GM18502 (cell line): ENCODE data around the gene CCDC66.

Source experiments
- ATAC-seq: cut with Tn5 transposase; IDR thresholded peaks from one replicate; pipeline ENCODE4 v1.9.1; 2021; ENCODE audit warnings: mild to moderate bottlenecking; ENCODE audit not compliant: unreplicated experiment, poor library complexity

CCDC66 gene

DNA sequence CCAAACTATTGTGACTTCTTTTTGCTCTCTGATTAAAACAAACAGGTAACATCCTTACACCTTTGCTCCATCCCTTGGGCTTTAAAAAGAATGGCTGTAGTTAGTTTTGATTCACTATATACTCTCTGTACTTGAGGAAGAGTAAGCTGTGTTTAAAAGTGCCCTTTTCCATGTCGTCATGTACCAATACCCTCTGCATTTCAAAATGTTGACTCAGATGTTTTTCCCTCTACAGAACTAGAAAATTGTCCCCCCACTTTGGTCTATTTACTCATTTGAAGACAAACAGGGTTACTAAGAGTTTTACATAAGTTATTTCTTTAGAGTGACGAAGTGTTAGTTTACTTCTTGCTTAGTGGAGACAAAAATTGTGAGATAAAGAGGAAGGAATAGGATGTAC, 63.4 kb downstream of the CCDC66 start:
- no peak for ATAC-seq

DNA sequence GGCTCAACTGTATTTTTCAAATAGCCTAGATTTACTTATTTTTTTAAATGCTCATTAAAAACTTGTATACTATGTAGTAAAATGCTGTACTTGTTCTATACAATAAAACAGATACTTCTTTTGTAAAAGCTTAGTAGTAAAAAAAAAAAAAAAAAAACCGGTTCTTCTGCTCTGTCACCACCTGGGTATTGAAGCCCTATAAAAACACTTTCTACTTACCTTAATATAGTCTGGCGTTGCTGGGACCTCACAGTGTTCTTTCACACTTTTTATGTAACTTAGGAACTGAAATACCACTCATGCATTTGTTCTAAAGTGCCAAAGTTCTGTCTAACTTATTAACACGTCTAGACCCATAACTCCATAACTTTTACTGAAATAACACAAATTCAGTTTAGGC, 64.7 kb downstream of the CCDC66 start:
- no peak for ATAC-seq

DNA sequence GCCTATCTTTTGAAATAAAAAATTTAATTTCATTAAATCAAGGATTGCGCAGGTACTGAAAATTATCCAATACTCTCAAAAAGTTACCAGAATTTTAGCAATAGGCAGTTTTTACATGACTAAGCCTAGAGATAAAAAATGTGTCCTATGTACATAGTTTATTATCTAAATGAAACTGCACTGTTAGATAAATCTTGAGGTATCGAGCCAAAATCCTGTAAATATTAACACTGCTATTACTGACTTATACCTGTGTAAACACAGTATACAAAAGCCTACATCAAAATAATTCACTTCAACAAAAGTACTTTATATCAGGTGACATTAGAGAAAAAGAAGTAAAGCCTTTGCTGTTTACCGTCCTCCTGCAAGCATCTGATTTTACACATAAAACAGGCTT, 65.4 kb downstream of the CCDC66 start:
- ATAC-seq = no peak

DNA sequence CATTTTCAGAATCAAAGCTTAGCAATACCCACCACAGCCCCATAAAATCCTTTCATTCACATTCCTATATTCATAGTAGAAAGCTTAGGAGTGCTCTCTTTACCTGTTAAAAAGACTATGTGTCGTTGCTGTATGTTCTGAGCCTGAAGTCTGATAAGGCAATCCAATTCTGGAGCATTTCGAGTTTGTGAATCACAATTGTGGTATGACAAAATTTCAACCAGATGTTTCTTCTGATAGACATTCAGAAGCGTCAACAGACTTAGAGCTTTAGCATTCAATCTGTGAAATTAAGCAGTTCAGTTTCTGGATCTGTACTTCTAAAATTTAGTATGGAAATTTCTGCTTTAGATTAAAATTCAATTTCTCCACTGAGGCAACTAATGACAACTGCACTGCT, 67.8 kb downstream of the CCDC66 start:
- ATAC-seq = no peak

DNA sequence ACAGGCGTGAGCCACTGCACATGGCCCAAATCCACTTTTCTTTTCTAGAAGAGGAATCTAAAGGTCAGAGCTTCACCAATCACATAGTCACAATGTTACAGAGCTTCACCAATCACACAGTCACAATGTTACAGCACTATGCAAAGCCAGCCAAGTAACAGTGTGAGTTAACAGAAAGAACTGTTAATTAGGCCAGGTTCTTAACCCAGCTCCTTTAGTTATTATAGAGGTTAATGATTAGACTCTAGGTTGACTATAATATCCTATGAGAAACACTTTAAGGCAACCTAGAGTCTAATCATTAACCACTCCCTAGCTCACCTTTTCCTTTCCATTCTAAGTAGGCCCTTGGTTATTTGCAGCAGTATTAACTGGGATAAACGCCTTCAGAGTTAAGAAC, 72.1 kb downstream of the CCDC66 start:
- no peak for ATAC-seq

DNA sequence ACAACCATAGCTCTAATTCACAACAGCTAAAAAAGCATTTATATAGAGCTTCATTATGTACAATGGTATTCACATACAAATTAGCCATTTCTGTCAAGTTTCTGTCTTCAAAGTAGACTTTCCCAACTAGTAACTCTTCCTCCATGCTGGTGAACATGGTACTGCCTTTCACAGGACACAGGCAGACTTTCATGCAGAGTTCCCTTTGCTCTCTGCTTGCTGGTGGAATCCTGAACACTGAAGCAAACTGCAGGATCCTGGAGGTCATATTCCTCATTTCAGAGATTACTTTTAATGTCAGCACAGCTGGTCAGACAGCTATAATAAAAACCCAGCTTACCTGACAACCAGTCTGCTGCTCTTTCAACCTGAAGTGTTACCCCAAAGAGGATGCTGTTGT, 72.5 kb downstream of the CCDC66 start:
- no peak for ATAC-seq

DNA sequence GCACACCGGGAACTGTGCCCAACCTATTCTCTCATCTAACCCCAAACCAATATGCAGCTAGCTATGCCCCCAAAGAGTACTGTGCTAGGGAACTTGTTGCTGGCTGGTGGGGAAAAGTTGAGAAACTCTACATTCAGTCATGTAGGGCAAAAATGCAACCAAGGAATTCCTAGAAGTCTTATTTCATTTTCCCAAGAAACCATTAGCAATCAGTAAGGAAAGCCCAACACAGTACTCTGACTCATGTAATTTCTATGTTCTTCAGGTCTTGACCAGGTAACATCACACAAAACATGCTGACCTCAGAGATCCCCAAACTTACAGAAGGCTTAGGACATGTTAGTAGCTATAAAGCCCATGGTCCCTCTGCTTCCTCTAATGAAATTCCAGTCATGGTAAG, 74.0 kb downstream of the CCDC66 start:
- ATAC-seq = no peak

DNA sequence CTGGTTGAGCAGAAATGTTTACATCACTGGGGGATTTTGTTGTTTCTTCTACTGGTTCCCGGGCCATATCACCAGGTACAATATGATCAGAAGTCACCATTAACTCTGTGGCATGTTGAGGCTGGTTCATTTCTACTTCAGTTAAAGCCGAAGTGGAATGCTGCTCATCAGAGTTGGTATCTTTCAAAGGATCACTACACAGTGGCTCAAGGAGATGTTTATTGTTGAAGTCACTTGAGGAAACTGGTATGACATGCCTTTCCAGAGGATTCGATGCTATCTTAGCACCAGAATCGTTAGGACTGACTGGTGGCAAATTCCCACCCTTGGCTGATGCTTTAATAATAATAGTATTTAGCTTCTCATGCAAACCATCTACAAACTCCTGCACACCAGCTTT, 76.2 kb downstream of the CCDC66 start:
- no peak for ATAC-seq

DNA sequence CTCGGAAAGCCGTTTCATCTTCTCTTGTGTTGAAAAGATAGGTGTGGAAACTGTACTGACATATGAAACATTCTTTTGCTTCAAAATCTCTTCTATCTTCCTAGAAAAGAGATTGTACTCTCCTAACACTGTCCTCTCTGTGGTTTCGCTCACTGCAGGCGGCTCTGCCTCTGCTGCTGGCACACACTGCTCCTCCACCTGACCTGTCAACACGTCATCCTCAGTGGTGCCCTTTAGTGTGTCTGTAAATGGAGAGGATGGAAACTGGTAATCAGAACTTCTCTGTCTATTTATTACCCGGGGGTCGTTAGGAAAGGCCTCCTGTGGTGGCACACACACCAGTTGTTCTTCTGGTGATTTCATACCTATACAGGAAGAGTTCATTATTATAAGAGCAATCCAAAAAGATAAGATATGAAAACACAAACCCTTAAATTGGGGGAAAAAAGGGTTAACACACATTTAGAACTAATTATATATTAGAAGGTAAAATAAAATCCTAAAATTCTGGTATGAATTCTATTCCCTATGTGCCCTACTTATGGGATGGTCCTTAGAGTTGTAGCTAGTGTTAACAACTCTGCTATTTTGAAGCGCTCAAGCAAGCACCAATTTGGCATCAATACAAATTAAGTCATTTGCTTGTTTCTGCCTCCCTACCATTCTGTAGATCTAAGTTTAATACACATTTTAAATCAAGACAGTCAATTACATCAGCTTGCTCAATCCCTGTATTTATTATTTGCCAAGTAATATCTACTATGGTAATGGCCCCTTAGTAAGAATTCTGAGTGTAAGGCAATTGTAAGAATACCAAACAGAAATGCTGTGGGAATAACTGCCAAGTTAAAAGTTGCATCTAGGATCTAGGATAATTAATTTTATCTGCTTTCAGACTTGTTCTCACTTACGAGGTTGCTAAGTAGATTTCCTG, 76.9 kb downstream of the CCDC66 start:
- ATAC-seq = no peak

DNA sequence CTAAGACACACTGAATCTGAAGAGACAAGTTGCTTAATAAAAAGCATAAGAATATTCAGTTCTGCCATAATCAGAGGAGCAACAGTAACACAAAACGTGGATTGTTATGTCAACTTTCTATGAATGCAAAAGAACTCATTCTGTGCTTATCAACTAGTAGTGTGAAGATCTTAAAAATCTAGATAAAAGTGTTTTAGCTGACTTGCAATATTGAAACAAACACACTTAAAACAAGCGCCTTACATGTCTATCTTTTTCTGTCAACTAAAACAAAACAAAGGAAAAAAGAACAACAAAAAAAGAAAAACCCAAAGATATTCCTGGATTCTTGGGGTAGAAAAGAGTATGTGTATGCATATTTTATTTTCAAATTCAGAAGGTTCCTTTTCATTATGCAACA, 88.4 kb downstream of the CCDC66 start:
- no peak for ATAC-seq

DNA sequence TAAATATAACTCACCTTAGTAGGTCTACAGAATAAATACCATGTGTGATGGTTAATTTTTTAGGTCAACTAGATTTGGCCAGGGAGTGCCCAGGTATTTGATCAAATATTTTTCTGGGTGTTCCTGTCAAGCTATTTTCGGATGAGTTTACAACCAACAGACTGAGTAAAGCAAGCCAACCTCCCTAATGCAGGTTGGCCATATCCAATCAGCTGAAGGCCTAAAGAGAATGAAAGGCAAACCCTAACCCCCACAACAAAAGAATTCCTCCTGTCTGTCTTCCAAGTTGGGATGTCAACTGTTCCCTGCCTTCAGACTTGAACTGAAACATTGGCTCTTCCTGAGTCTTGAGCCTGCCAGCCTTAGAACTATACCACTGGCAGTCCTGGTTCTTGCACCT, 97.5 kb downstream of the CCDC66 start:
- no peak for ATAC-seq

DNA sequence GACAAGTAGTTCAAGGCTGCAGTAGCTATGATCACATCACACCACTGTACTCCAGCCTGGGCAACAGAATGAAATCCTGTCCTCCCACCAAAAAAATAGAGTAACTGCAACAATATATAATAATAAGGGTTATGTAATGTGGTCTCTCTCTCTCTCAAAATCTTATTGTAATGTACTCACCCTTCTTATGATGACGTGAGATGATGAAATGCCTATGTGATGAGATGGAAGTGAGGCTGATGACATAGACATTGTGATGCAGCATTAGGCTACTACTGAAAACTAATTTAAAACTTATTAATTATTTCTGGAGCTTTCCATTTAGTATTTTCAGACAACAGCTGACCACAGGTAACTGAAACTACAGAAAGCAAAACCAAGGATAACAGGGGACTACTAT, 98.7 kb downstream of the CCDC66 start:
- no peak for ATAC-seq

DNA sequence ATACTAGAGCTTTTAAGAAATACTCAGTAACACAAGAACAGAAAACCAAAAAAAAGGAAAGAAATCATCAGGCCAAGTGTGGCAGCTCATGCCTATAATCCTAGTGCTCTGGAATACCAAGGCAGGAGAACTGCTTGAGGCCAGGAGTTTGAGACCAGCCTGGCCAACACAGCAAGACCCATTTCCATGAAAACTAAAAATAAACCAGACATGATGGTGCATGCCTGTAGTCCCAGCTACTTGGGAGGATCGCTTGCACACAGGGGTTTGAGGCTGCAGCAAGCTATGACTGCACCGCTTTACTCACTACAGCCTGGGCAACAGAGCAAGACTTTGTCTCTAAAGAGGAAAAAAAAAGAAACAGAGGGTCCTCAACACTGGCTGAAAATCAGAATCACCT, 107.8 kb downstream of the CCDC66 start:
- ATAC-seq = no peak

DNA sequence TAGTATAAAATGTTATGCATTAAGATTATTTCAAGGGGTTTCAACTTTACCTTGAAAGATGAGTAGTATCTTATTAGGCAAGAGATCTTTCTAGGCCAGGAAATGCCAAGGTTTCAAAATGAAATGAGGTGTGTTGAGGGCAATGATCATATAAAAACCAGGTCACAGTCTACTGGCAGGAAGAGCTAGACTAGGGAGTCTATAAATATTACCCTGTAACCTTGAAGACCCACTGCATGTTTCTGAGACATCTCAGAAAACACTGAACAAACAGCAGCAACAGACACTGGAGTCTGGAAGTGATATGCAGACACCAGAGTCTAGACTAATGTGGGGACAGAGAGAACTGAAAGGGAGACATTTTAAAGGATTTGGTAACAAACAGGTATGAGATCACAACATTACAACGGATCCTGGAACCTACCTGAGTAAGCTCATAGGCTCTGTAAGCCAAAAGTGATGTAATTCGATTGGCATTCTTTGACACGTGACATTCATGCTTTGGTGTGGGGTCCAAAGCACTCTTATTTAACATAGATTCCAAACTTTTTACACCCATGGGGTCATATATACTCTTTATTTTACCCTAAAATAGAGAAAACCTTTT, 111.1 kb downstream of the CCDC66 start:
- no peak for ATAC-seq
